ENCODE measurements around the gene RAET1L. TPM values are rescaled to one million over a fixed set of nuclear protein-coding genes. Genes with fewer than 3 reads are reported as not detected.

Gene RAET1L
- total and polyA plus RNA-seq, 2 donors (not counting 3 experiments of a cell fraction or from before 2014, with no cell fraction given) = not detected

- no peak overlapping the region for H3K27ac ChIP-seq (ENCODE audit: insufficient read depth, low read depth, low read length)
- no peaks in the 10 kb centered on the region for H3K36me3 ChIP-seq (ENCODE audit: control insufficient read depth in 2 of 2, extremely low read depth in 1 of 2, insufficient read depth in 2 of 2, low read length in 2 of 2)
- no peak overlapping the region for H3K9ac ChIP-seq (replicated peaks; ENCODE audit: extremely low read depth, insufficient read depth, low read length)
- ChIA-PET CTCF (interaction anchor here (1.5 kb wide), 1 partner anchor 24 kb away, joined by 5 read pairs; no protein-coding TSS in a partner anchor), POLR2A (no interaction called here)
- H3K9me3 ChIP-seq (replicated peaks; ENCODE audit: control insufficient read depth, insufficient read depth, low read length) = no peaks in the 10 kb centered on the region
- peaks cover 2 to 10% of the 10 kb centered on the region in 2 experiments for H3K27me3 ChIP-seq (ENCODE audit: control insufficient read depth in 2 of 2, insufficient read depth in 2 of 2, low read length in 2 of 2)
- H4K20me1 ChIP-seq (replicated peaks; ENCODE audit: control insufficient read depth, extremely low read depth, insufficient read depth, low read length) = no peaks in the 10 kb centered on the region
- BruUV-seq (replicated peaks) = no TSS peak
- no peaks in the 10 kb centered on the region for H3K79me2 ChIP-seq (ENCODE audit: control insufficient read depth, insufficient read depth, low read length)
- no peaks in the 10 kb centered on the region for H3K4me1 ChIP-seq (ENCODE audit: control insufficient read depth, extremely low read depth, insufficient read depth, low read length)
- no peak overlapping the region for H2AFZ ChIP-seq (ENCODE audit: low read depth, low read length)
- no peaks in the 10 kb centered on the region for H3K9me1 ChIP-seq (replicated peaks; ENCODE audit: control insufficient read depth, extremely low read depth, insufficient read depth, low read length)
- dilution Hi-C loops (cut with MboI; ENCODE audit: extremely low pct_ligation_motif_present, low sequenced_read_pairs) (no loop called here), intact Hi-C loops (cut with micrococcal nuclease) (no loop called here)
- H3K4me2 ChIP-seq (ENCODE audit: insufficient read depth, low read length) = no peak overlapping the region
- DNase-seq (ENCODE audit: low read depth, low spot score) = no peak
- TF ChIP-seq JUN (IDR thresholded peaks at IDR 0.05; ENCODE audit: borderline replicate concordance, insufficient read depth, insufficient read length, low read depth) = no peak
- FAIRE-seq = no peak
- no peak overlapping the region for H3K4me3 ChIP-seq (replicated peaks in 1 of 3; ENCODE audit: insufficient read depth in 1 of 3, low read depth in 1 of 3, low read length in 3 of 3)
Observed at GRCh38 chr6:150056916-150057315, 31.6 kb upstream of the RAET1L start.

GRCh38 chr6:150056156-150056555, 30.8 kb upstream of the RAET1L start:
- no peak overlapping the region for H3K27ac ChIP-seq (ENCODE audit: insufficient read depth, low read depth, low read length)
- POLR2A ChIA-PET = no interaction called here
- dilution Hi-C loops (cut with MboI; ENCODE audit: extremely low pct_ligation_motif_present, low sequenced_read_pairs) = no loop called here

More at GRCh38 chr6:150056156-150056555, 30.8 kb upstream of the RAET1L start:
- Histone ChIP-seq H3K9me1 (replicated peaks; ENCODE audit: control insufficient read depth, extremely low read depth, insufficient read depth, low read length) (no peaks in the 10 kb centered on the region), H2AFZ (ENCODE audit: low read depth, low read length) (no peak overlapping the region), H3K4me3 (replicated peaks in 1 of 3; ENCODE audit: insufficient read depth in 1 of 3, low read depth in 1 of 3, low read length in 3 of 3) (no peak overlapping the region), H3K79me2 (ENCODE audit: control insufficient read depth, insufficient read depth, low read length) (no peaks in the 10 kb centered on the region), H3K4me1 (ENCODE audit: control insufficient read depth, extremely low read depth, insufficient read depth, low read length) (no peaks in the 10 kb centered on the region), H3K9me3 (replicated peaks; ENCODE audit: control insufficient read depth, insufficient read depth, low read length) (no peaks in the 10 kb centered on the region), H3K36me3 (ENCODE audit: control insufficient read depth in 2 of 2, extremely low read depth in 1 of 2, insufficient read depth in 2 of 2, low read length in 2 of 2) (no peaks in the 10 kb centered on the region), H3K4me2 (ENCODE audit: insufficient read depth, low read length) (no peak overlapping the region), H3K27me3 (ENCODE audit: control insufficient read depth in 2 of 2, insufficient read depth in 2 of 2, low read length in 2 of 2) (peaks cover 5 to 10% of the 10 kb centered on the region in 2 experiments), H4K20me1 (replicated peaks; ENCODE audit: control insufficient read depth, extremely low read depth, insufficient read depth, low read length) (no peaks in the 10 kb centered on the region), H3K9ac (replicated peaks; ENCODE audit: extremely low read depth, insufficient read depth, low read length) (no peak overlapping the region)
- DNase-seq (ENCODE audit: low read depth, low spot score) = no peak
- FAIRE-seq = no peak
- BruUV-seq (replicated peaks) = no TSS peak
- intact Hi-C loops (cut with micrococcal nuclease) = no loop called here
- TF ChIP-seq CTCF (IDR thresholded peaks at IDR 0.05; ENCODE audit: extremely low read depth in 1 of 2, insufficient read depth in 1 of 2, low read depth in 1 of 2, low read length in 2 of 2) (no peak), POLR2AphosphoS5 (IDR thresholded peaks at IDR 0.05; ENCODE audit: insufficient read depth, low read depth, low read length) (no peak), POLR2A (IDR thresholded peaks at IDR 0.05; ENCODE audit: low read depth, low read length) (no peak), GATA2 (IDR thresholded peaks at IDR 0.05; ENCODE audit: insufficient read depth, insufficient read length, low read depth, low read length) (no peak), MAX (IDR thresholded peaks at IDR 0.05; ENCODE audit: insufficient read depth, insufficient read length) (no peak), EZH2 (IDR thresholded peaks at IDR 0.05; ENCODE audit: borderline replicate concordance, low read depth, low read length, severe bottlenecking) (no peak), FOS (IDR thresholded peaks at IDR 0.05; ENCODE audit: borderline replicate concordance, insufficient read depth, low read length) (no peak), JUN (IDR thresholded peaks at IDR 0.05; ENCODE audit: borderline replicate concordance, insufficient read depth, insufficient read length, low read depth) (no peak), MYC (IDR thresholded peaks at IDR 0.05; ENCODE audit: low read depth, low read length) (no peak)
- CTCF ChIA-PET = interaction anchor here (1.5 kb wide), 1 partner anchor 25 kb away, joined by 5 read pairs; no protein-coding TSS in a partner anchor
